Left kidney (tissue), 8 donors: ENCODE results near the gene PRDM12. TPM values are rescaled to one million over a fixed set of nuclear protein-coding genes. Genes with fewer than 3 reads are reported as not detected.

ENCODE experiments used
- DNase-seq: peaks from one replicate; pipeline ENCODE4 v3.0.0-alpha.2; 2013
- long read RNA-seq, 8 donors: transcript quantifications; one replicate each; lab custom pipeline, GENCODE V29; 2026
- polyA plus RNA-seq: library from polyadenylated mRNA; unstranded; fragments of 120-200 nt; gene quantifications from one replicate; pipeline ENCODE4 v1.2.1, GENCODE V29; 2013; ENCODE audit not compliant: insufficient read length

The PRDM12 gene
- polyA plus RNA-seq, result not detected
- long read RNA-seq, donor 1, result 0 reads
- long read RNA-seq, donor 2, result 0 reads
- long read RNA-seq, donor 3, result 0 reads
- long read RNA-seq, donor 4, result 0 reads
- long read RNA-seq, donor 5, result 0 reads
- long read RNA-seq, donor 6, result 0 reads
- long read RNA-seq, donor 7, result 0 reads
- long read RNA-seq, donor 8, result 0 reads

DNA sequence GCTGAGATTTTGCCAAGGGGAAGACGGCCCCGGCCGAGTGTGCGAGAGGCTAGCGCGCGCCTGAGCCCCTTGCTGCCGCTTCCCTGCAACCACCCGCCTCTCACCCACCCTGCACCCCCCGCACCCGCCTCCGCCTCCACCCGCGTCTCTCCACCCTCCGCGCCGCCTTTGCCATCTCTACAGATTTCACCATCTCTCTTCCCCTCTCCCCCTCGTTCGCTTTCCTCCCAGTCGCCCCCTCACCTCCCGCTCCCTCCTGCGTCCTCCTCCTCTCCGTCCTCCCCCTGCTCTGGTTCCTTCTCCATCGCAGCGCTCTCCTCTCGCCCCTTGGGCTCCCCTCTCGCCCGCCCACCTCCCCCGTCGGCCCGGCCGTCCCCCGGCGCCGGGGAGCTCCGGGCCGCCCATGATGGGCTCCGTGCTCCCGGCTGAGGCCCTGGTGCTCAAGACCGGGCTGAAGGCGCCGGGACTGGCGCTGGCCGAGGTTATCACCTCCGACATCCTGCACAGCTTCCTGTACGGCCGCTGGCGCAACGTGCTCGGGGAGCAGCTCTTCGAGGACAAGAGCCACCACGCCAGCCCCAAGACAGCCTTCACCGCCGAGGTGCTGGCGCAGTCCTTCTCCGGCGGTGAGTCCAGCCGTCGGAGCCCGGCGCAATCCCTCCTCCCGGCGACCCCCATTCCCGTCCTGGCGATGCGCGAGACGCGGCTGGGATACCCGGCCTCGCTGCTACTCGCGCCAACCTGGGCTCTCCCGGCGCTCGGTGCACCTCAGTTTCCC lies at the start of gene PRDM12:
PRDM12 (plus strand) TSS at position 344 of the 778 bp plus-strand sequence; CDS start at position 404, 60 bp downstream.
- no peak for DNase-seq

DNA sequence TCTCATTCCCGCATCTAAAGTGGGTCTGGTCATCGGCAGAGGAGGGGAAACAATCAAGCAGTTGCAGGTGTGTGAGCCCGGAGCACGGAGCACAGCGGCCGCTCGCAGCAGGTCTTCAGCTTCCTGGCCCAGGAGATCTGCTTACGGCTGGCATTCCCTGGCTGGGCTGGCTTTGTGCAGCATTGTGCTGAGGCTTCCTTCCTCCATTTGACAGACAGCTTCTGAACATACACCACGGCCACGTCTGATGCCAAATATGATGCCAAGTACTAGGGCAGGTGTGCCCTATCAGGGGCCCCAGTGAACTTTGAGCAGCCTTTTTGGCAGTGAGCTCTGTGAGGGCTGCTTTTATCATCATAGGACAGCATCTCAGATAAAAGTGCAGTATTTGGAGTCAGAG lies 47.9 kb upstream of the PRDM12 start:
- no peak for DNase-seq

DNA sequence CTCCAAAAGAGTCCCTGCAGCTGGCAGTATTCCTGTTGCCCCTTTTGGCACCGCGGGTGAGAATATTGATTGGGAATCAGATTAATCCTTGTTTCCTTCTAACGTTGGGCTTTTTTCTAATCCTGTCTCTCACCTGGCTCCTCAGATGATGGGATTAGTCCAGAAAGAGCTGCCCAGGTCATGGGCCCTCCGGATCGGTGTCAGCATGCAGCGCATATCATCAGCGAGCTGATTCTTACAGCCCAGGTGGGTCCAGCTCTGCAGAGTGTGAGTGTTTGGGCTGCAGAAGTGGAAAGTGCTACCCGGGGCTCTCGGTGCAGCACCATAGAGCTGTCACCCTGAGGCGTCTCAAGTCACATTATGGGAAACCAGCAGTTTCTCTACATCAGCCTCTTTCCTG lies 40.9 kb upstream of the PRDM12 start:
- DNase-seq, result no peak

- no peak for DNase-seq
Observed at GRCh38 chr9:130624154-130624553, 40.2 kb upstream of the PRDM12 start.

DNA sequence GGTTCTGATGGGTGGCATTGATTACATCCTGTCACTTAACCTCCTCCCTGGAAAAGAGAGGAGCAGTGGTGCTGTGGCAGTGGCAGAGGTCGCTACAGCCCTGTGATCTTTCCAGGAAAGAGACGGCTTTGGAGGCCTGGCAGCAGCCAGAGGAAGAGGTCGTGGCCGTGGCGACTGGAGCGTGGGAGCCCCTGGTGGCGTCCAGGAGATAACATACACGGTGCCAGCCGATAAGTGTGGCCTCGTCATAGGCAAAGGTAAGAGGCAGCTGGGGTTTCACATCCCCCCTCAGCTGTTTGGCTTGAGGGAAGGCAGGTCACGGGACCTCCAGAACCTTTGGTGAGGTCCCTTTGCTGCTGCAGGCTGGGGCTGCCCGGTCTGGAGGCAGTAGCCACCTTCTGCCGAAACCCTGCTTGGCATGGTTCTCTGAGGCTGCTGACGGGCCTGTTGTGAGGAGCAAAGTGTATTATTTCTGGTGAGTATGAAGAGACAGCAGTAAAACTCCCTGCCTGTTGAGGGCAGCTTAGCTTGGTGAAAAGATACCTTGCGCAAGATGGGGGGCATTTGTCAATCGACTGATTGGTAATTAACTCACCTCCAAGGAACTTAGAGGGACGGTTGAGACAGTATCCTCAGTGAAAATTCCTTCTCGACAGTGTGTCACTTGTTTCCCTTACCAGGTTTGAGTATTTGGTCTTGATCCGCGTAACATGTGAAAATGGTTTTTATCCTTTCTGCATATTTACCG lies 38.0 kb upstream of the PRDM12 start:
- DNase-seq, result no peak

- no peak for DNase-seq
Observed at GRCh38 chr9:130627051-130627450, 37.3 kb upstream of the PRDM12 start.

DNA sequence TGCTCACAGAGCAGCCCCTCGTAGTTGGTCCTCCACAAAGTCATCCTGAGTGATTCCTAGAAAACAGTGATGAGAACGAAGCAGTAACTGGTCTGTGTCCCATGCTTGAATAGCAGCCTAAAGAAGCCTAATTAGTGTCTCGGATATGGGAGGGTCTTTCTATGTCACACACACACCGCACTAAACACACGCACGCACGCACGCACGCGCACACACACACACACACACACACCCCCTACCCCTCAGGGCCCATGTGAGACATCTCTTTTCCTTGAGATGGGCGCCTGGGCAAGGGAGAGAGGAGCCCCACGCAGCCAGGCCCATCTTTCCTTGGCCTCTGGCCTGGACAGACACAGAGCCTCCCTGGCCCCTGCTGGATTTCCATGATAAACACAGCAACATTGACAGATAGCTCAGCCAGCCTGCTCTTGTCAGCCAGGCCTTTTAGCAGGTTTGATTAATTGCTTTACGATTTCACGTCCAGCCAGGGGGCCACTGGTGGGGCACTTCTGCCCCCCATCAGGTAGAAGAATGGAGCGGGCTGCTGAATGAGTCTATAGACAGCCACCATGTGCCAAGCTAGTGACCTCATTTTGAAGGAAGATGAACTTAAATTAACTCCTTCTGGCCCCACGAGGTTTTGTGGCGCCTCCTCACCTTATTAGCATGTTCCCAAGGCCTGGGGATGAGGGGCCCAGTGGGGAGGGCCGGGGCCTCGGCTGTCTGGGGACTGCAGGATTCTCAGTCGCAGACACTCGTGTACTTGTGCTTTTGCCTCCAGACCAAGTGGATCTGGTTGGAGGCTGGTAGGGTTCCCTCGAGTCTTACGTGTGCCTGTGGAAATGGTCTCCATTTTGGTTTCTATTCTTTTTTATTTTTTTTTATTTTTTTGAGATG lies 36.2 kb upstream of the PRDM12 start:
- no peak for DNase-seq

- DNase-seq, result no peak
Observed at GRCh38 chr9:130629443-130630070, 34.8 kb upstream of the PRDM12 start.

- DNase-seq, result no peak
Observed at GRCh38 chr9:130630071-130630450, 34.3 kb upstream of the PRDM12 start.

GRCh38 chr9:130630506-130631330 lies 33.7 kb upstream of the PRDM12 start:
- no peak for DNase-seq

DNA sequence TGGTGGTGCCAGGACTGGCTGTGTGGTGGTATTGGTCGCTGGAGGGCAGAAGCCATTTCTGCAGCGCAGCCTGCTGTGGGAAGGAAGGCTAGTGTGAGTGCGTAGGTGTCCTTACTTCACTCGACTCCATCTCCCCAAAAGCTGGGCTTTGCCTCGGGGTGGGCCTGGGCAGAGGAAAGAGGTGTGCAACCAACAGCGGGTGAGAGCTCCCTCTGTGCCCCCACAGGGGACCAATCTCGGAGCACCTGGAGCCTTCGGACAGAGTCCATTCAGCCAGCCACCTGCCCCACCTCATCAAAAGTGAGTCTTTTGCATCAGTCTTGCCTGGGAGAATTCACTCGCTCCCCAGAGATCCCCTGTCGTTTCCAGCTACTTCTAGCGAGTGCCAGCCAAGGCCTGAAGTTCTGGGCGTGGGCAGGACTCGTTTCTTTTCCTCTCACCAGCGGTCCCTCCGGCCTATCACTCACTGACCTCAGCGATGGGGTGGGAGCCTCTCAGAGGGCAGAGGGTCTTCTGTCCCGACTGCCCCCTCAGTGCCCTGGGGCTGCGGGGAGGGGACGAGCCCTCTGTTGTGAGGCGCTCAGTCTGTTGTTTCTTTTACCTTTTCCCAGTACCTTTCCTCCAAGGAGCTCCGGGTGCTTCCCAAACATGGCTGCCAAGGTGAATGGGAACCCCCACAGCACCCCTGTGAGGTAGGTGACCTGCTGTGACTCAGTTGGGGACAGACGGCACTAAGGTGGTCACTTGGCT lies 32.9 kb upstream of the PRDM12 start:
- no peak for DNase-seq

DNA sequence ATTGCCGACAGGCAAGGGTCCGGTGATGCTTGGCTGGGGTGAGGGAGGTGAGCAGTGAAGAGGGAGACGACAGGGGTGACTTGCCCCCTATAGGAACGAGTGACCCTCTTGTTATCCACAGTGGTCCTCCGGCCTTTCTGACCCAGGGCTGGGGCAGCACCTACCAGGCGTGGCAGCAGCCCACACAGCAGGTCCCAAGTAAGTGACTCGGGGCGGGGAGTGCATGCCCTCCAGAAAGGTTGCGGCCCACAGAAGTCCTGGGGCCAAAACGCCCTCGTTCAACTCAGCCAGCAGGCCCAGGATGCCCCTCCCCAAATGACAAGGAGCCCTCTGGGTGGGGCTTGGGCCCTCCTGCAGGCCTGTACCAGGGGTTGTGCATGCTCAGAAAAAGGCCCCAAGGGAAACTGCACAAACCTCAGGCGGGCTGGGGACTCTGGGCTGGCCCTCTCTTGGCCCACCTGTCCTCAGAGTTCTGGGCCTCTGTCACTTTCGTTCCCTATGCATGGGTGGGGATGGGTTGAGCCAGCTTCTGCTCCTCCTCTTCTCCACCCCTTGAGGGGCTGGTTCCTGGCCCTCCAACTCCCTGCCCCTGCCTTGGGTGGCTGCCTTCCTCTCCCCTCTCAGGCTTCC lies 32.2 kb upstream of the PRDM12 start:
- DNase-seq, result no peak

DNA sequence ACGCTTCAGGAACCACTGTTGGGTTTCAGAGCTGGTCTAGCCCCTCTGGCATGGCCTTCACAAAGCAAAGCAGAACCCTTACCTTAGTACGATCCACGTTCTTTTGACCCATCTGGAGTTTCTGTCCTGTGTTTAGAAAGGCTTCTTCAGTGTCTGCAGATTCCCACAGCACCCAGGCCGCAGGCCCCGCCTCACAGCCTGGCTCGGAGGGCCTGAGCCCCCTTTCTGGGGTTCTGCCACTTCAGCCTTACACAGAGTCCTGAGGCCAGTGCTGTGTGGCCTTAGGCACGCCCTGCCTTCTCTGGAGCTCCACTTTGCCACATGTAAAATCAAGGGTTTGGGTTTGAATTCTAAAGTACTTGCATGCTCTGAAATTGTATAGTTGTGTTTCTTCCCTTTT lies 31.6 kb upstream of the PRDM12 start:
- no peak for DNase-seq

DNA sequence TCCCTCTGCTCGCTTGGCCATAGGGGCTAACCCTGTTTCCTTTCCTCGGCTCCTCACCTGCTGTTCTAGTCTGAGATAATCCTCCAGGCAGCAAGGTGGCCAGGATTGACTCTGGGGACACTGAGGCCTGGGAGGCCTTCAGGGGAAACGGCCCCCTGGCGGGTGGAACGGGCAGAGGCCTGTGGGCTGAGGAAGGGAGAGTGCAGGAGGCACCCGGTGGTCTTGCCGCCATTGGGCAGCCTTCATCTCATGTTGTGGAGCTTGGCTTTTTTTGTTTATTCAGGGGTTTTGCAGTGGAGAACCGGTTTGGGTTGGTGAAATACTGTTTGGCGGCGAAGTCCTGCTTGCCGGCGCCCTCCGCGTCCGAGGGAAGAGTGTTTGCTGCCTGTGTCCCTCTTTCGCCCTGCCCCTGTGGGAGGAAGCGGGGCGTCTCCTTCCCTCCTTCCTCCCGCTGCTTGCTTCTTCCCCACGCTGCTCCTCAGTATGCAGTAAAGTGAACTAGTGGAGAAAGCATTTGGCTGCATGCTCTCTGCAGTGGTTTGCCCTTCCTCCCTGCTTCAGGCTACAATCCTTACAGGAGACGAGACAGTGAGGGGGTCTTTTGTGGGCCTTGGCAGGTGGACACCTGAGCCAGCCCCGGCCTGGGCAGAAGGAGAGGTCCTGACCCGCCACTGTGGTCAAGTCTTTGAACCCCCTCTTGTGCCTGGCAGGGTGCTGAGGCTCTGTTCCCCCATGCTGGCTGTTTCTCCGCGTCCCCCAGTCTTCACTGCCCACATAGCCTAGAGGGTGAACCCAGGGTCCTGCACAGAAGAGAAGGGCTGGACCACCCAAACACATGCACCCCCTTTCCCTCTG lies 30.8 kb upstream of the PRDM12 start:
- DNase-seq, result no peak

GRCh38 chr9:130634191-130634768 lies 30.1 kb upstream of the PRDM12 start:
- DNase-seq, result no peak

DNA sequence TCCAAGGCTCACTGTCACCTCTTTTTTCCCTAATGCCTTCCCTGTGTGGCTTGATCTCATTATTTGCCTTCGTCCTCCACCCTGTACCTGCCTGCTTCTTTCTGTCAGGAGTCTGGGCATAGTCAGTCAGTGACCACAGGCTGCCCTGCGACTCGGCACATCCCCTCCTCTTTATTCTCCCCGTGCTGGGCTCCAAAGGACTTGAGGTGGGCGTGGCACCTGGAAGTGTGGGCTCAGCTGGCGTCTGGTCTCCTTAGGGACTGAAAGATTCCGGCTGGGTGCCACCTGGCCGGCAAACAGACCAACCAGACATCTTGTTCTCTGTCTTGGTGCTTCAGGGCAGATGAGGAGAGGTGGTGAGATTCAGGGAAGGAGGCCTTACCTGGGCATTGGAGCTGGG lies 29.6 kb upstream of the PRDM12 start:
- no peak for DNase-seq

GRCh38 chr9:130635306-130635705 lies 29.1 kb upstream of the PRDM12 start:
- DNase-seq, result no peak
